ENCODE measurements around the gene RGS3. TPM values are rescaled to one million over a fixed set of nuclear protein-coding genes. Genes with fewer than 3 reads are reported as not detected.

RGS3 gene
- total and polyA plus RNA-seq, 10 donors: 17.5 to 122 (median 82.5) TPM

- Histone ChIP-seq H3K4me3 (no peak overlapping the region), H3K36me3 (peaks cover 0 to 82% (median 12%) of the 10 kb centered on the region in 6 donors), H3K27me3 (replicated peaks in 1 of 7) (no peaks in the 10 kb centered on the region), H3K4me1 (peaks cover 50 to 100% (median 80%) of the 10 kb centered on the region in 6 donors), H3K27ac (peak overlapping the region; percentile 51 to 85 (median 72)), H3K9me3 (no peaks in the 10 kb centered on the region)
- no peak for TF ChIP-seq POLR2AphosphoS5 (IDR thresholded peaks at IDR 0.05)
- DNase-seq: peak; percentile 67
- intact Hi-C loops (cut with DNase I; ENCODE audit: low total_unique reads): no loop called here
- 74 to 87% (median 79%) methylated on average over 4 of the region's 4 CpGs for WGBS, 5 donors
Measured at GRCh38 chr9:113524468-113524867, 60.9 kb downstream of the RGS3 start.

GRCh38 chr9:113525205-113525604, 61.7 kb downstream of the RGS3 start:
- 57 to 89% (median 75%) methylated on average over 2 to 4 of the region's 4 CpGs for WGBS, 5 donors
- Histone ChIP-seq H3K27ac (peak overlapping the region in 6 of 8 donors; percentile 19 to 85 (median 72)), H3K4me3 (no peak overlapping the region), H3K36me3 (peaks cover 0 to 86% (median 15%) of the 10 kb centered on the region in 6 donors), H3K27me3 (replicated peaks in 1 of 7) (no peaks in the 10 kb centered on the region), H3K4me1 (peaks cover 46 to 100% (median 77%) of the 10 kb centered on the region in 6 donors), H3K9me3 (no peaks in the 10 kb centered on the region)
- peak; percentile 30 for DNase-seq
- TF ChIP-seq POLR2AphosphoS5 (IDR thresholded peaks at IDR 0.05) (no peak), POLR2A (IDR thresholded peaks at IDR 0.05) (no peak), CTCF (IDR thresholded peaks at IDR 0.05 in 8 of 11, conservative IDR thresholded peaks at IDR 0.05 in 3 of 11) (no peak)
- intact Hi-C loops (cut with DNase I; ENCODE audit: low total_unique reads): no loop called here

GRCh38 chr9:113525831-113526230, 62.3 kb downstream of the RGS3 start:
- TF ChIP-seq POLR2A (IDR thresholded peaks at IDR 0.05): no peak
- no peak for TF ChIP-seq CTCF (IDR thresholded peaks at IDR 0.05 in 8 of 11, conservative IDR thresholded peaks at IDR 0.05 in 3 of 11)
- no peak for TF ChIP-seq POLR2AphosphoS5 (IDR thresholded peaks at IDR 0.05)
- Histone ChIP-seq H3K4me1 (peaks cover 42 to 100% (median 75%) of the 10 kb centered on the region in 6 donors), H3K36me3 (peaks cover 0 to 86% (median 19%) of the 10 kb centered on the region in 6 donors), H3K27me3 (replicated peaks in 1 of 7) (no peaks in the 10 kb centered on the region), H3K9me3 (no peaks in the 10 kb centered on the region), H3K4me3 (no peak overlapping the region), H3K27ac (peak overlapping the region; percentile 6 to 85 (median 71))
- DNase-seq: peak; percentile 50
- intact Hi-C loops (cut with DNase I; ENCODE audit: low total_unique reads): no loop called here
- 71 to 96% (median 88%) methylated on average over 7 to 8 of the region's 8 CpGs for whole genome bisulfite sequencing, 5 donors

GRCh38 chr9:113526231-113526746, 62.8 kb downstream of the RGS3 start:
- intact Hi-C loops (cut with DNase I; ENCODE audit: low total_unique reads): no loop called here
- WGBS, 5 donors: 81 to 92% (median 88%) methylated on average over 8 of the region's 8 CpGs
- peaks cover 0 to 86% (median 21%) of the 10 kb centered on the region in 6 donors for H3K36me3 ChIP-seq
- peaks cover 41 to 100% (median 71%) of the 10 kb centered on the region in 6 donors for H3K4me1 ChIP-seq
- H3K27me3 ChIP-seq (replicated peaks in 1 of 7): no peaks in the 10 kb centered on the region
- H3K9me3 ChIP-seq: no peaks in the 10 kb centered on the region
- peak overlapping the region in 6 of 8 donors; percentile 10 to 85 (median 71) for H3K27ac ChIP-seq
- peak; percentile 41 for DNase-seq
- TF ChIP-seq CTCF (IDR thresholded peaks at IDR 0.05 in 8 of 11, conservative IDR thresholded peaks at IDR 0.05 in 3 of 11): no peak
- TF ChIP-seq POLR2A (IDR thresholded peaks at IDR 0.05): no peak
- no peak for TF ChIP-seq POLR2AphosphoS5 (IDR thresholded peaks at IDR 0.05)
- H3K4me3 ChIP-seq: no peak overlapping the region
